ENCODE measurements around the gene KDM7A. TPM values are rescaled to one million over a fixed set of nuclear protein-coding genes. Genes with fewer than 3 reads are reported as not detected.
"Not testable (repeated sequence)": the region's sequence is repeated elsewhere in the genome, so short reads cannot be mapped to it uniquely, and the experiment has no call there.

KDM7A gene
- total RNA-seq, 1 donor from 2014 or later = 10.6 TPM

GRCh38 chr7:140200061-140200989, 23.5 kb upstream of the KDM7A start:
- DNase-seq = peak; percentile 83

- no peak for DNase-seq
These were observed 21.2 kb upstream of the KDM7A start for GRCh38 chr7:140197938-140198337.

GRCh38 chr7:140197218-140197890, 20.6 kb upstream of the KDM7A start:
- DNase-seq = no peak

GRCh38 chr7:140196361-140197217, 19.8 kb upstream of the KDM7A start:
- no peak for DNase-seq

GRCh38 chr7:140195859-140196258, 19.1 kb upstream of the KDM7A start:
- no peak for DNase-seq

GRCh38 chr7:140192620-140193019, 15.8 kb upstream of the KDM7A start:
- no peak for DNase-seq

DNA sequence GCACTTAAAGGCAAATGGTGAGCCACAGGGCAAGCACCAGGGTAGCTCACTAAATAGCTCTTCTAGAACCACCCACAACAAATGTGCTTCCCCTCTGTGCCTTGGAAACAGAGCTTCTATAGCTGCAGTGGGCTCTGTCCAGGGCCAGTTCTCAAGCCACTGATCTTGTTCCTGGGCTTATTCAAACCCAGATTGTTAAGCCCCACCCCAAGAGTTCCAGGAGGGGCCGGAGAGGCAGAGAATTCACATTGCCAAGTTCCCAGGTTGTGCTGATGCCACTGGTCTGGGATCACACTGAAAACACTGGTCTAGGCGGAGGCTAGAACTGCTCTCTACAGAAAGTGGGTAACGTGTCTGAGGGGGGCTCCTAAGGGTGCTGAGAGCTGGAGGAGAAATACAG, 15.4 kb upstream of the KDM7A start:
- no peak for DNase-seq

DNA sequence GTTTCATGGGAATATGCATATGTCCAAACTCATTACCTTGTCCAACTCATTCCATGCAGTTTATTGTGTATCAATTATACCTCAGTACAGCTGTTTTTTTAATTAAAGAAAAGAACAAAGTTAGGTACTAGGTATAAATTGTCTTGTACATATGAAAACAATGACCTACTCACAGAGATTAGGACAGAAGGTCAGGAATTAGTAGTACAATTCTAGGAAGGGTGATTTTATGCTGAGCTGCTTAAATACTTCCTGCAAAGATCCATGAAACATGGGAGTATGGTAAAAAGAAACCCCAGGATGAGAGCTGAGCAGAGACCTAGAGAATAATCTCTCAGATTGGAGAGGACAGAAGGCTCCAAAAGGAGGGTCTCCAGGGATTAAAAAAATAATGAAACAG, 13.8 kb upstream of the KDM7A start:
- DNase-seq = peak; percentile 57

GRCh38 chr7:140189917-140190316, 13.1 kb upstream of the KDM7A start:
- DNase-seq = no peak

DNA sequence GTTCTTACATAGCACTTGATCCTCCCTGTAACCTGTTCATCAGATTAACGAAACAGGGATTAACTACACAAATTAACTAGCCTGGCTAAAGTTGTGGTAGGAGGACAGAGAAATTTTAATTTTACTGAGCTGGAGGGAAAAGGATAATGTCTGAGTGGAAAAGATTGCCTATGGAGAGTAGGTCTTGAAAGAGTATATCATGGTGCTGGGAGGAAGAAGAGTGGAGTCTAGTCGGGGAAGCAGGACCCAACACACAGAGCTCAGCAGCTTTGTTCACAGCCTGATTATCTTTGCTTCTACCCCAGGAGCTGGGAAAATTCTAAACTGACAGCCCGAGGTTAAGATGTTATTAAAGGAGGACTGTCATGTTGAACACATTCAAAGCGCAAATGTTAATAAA, 6.1 kb upstream of the KDM7A start:
- no peak for DNase-seq

DNA sequence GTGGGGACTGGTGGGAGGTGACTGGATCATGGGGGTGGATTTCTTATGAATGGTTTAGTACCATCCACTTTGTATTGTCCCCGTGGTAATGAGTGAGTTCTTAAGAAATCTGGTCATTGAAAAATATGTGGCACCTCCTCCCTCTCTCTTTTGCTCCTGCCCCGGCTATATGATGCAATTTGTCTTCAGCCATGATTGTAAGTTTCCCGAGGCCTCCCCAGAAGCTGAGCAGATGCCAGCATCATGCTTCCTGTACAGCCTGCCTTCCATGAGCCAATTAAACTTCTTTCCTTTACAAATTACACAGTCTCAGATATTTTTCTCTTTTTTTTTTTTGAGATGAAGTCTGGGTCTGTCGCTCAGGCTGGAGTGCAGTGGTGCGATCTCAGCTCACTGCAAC, 2.6 kb upstream of the KDM7A start:
- no peak for DNase-seq

DNA sequence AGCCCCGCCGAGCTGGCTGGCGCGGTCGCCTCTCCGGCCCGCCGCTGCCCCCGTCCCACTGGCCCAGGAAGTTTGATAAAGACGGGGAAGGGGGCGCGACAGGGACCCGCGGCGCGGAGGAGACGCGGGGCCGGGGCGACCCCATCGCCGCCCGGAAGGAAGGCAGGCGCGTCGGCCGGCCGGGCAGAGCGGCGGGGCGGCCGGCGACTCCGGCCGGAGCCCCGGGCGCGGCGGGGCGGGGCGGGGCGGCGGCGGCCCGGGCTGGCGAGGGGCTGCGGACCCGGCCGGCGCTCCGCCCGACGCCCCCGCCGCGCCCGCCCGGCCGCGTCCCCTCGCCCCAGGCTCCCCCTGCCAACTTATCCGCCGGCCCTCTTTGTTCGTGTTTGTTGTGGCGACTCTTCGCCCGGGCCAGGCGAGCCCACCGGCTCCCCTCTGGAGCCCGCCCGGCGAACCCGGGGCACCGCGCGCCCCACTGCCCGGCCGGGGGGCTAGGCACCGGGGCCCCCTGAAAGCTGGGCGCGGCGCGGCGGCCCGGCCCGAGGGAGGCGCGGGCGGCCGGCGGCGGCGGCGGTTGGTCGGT, 571 bp downstream of the KDM7A start:
- DNase-seq = peak; percentile 41

- DNase-seq = peak; percentile 96
These were observed 1.3 kb downstream of the KDM7A start for GRCh38 chr7:140175221-140176121.

- DNase-seq = no peak
These were observed 2.6 kb downstream of the KDM7A start for GRCh38 chr7:140174217-140174616.

DNA sequence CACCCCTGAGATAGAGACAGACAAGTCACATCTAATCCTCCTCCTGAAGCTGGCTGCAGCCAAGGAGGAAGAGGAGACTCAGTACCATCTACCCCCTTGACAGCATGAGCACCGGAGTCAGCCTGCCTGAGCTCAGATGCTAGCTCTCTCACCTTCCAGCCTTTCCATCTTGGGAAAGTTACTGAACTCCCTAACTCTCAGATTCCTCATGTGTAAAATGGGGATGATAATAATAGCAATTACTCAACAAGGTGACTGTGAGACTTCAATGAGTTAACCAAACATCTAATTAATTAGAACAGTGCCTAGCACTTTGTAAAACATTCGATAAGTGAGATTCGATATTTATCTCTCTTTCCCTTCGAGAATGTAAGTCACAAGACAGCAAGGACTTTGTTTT, 6.4 kb downstream of the KDM7A start:
- no peak for DNase-seq

GRCh38 chr7:140168816-140169215, 8.0 kb downstream of the KDM7A start:
- DNase-seq = no peak

DNA sequence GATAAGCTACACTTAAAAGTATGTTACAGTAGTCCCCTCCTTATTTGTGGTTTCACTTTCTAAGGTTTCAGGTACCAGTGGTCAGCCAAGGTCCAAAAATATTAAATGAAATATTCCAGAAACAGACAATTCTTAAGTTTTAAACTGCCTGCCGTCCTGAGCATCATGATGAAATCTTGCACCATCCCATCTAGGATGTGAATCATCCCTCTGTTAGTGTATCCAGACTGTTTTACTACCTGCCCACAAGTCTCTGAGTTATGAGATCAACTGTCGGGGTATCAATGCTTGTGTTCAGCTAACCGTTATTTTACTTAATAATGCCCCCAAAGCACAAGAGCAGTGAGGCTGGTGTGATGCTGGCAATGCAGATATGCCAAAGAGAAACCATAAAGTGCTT, 11.4 kb downstream of the KDM7A start:
- peak; percentile 28 for DNase-seq

DNA sequence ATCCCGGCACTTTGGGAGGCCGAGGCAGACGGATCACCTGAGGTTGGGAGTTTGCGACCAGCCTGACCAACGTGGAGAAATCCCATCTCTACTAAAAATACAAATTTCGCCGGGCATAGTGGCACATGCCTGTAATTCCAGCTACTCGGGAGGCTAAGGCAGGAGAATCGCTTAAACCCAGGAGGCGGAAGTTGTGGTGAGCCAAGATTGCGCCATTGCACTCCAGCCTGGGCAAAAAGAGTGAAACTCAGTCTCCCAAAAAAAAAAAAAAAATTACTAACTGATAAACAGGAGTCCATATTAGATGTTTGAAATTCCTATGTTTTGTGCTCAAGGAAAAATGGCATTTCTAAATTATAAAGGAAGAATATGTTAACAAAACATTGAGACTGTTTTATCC, 14.7 kb downstream of the KDM7A start:
- not testable (repeated sequence) for DNase-seq

- no peak for DNase-seq
These were observed 15.7 kb downstream of the KDM7A start for GRCh38 chr7:140161047-140161446.

GRCh38 chr7:140160308-140160707, 16.5 kb downstream of the KDM7A start:
- DNase-seq = no peak

- DNase-seq = no peak
These were observed 17.3 kb downstream of the KDM7A start for GRCh38 chr7:140159497-140159896.
